DLD1 (cell line): ENCODE results near the gene MKLN1.

ENCODE experiments used
- in situ Hi-C: cut with HindIII; loops from 2 replicates; pipeline ENCODE4 v1.10.0; 2017; ENCODE audit warnings: low sequenced_read_pairs

Gene MKLN1

GRCh38 chr7:131346885-131347592, 19.4 kb downstream of the MKLN1 start:
- in situ Hi-C loops, result no loop called here

- in situ Hi-C loops, result no loop called here
Measured at GRCh38 chr7:131352032-131352431, 24.4 kb downstream of the MKLN1 start.

- in situ Hi-C loops, result no loop called here
Measured at GRCh38 chr7:131354390-131354789, 26.7 kb downstream of the MKLN1 start.

GRCh38 chr7:131355917-131356777, 28.5 kb downstream of the MKLN1 start:
- in situ Hi-C loops, result no loop called here

GRCh38 chr7:131357282-131357880, 29.7 kb downstream of the MKLN1 start:
- in situ Hi-C loops, result no loop called here

GRCh38 chr7:131358636-131359035, 31.0 kb downstream of the MKLN1 start:
- in situ Hi-C loops, result no loop called here

- in situ Hi-C loops, result no loop called here
Measured at GRCh38 chr7:131359136-131359776, 31.6 kb downstream of the MKLN1 start.

- in situ Hi-C loops, result no loop called here
Measured at GRCh38 chr7:131363719-131364118, 36.0 kb downstream of the MKLN1 start.

GRCh38 chr7:131364767-131365344, 37.2 kb downstream of the MKLN1 start:
- in situ Hi-C loops, result no loop called here

- in situ Hi-C loops, result no loop called here
Measured at GRCh38 chr7:131365838-131366237, 38.2 kb downstream of the MKLN1 start.

GRCh38 chr7:131369354-131369753, 41.7 kb downstream of the MKLN1 start:
- in situ Hi-C loops, result no loop called here

GRCh38 chr7:131370523-131370968, 42.9 kb downstream of the MKLN1 start:
- in situ Hi-C loops, result no loop called here

- in situ Hi-C loops, result no loop called here
Measured at GRCh38 chr7:131371411-131371810, 43.7 kb downstream of the MKLN1 start.

- in situ Hi-C loops, result no loop called here
Measured at GRCh38 chr7:131372554-131372953, 44.9 kb downstream of the MKLN1 start.

- in situ Hi-C loops, result no loop called here
Measured at GRCh38 chr7:131374821-131375220, 47.1 kb downstream of the MKLN1 start.

GRCh38 chr7:131381069-131381838, 53.6 kb downstream of the MKLN1 start:
- in situ Hi-C loops, result no loop called here

GRCh38 chr7:131383417-131384285, 56.0 kb downstream of the MKLN1 start:
- in situ Hi-C loops, result no loop called here

GRCh38 chr7:131384286-131384635, 56.6 kb downstream of the MKLN1 start:
- in situ Hi-C loops, result no loop called here

GRCh38 chr7:131385039-131385605, 57.4 kb downstream of the MKLN1 start:
- in situ Hi-C loops, result no loop called here
